NB4 (cell line): ENCODE results near the gene ROBO1.

Experiments
- CTCF ChIP-seq: IDR thresholded peaks from one replicate; pipeline ENCODE4 v1.5.1; 2012; ENCODE audit warnings: low read depth, low read length
- MAX ChIP-seq: IDR thresholded peaks from 2 replicates; pipeline ENCODE4 v1.6.1; 2011; ENCODE audit warnings: low read depth, low read length
- MYC ChIP-seq: IDR thresholded peaks from 2 replicates; pipeline ENCODE4 v1.6.1; 2011; ENCODE audit warnings: low read depth, low read length
- POLR2A ChIP-seq: IDR thresholded peaks from 2 replicates; pipeline ENCODE4 v1.6.1; 2011; ENCODE audit warnings: mild to moderate bottlenecking; ENCODE audit not compliant: insufficient read length; ENCODE audit errors: extremely low read depth

DNA sequence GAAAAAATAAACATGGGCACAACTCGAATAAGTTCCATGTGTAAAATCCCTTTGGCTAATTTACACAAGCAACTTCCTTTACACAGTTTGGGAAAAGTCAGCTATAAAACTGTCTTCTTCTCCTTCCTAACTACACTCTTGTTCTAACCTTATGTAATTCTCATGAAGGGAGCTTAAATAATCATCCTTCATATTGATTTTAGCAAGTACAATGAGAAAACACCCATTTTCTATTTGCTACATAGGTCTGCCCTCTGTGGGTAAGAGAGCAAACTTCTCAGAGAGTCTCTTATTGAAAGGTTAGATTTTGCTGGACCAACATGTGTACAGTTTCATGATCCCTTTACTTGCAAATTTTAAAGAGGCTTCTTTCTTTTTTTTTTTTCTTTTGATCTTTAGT lies 398.5 kb downstream of the ROBO1 start:
- no peak for TF ChIP-seq CTCF
- no peak for TF ChIP-seq POLR2A
- TF ChIP-seq MAX = no peak
- no peak for TF ChIP-seq MYC
